ENCODE measurements around the gene SYCE1.
"Not testable (repeated sequence)": the region's sequence is repeated elsewhere in the genome, so short reads cannot be mapped to it uniquely, and the experiment has no call there.

Gene SYCE1

DNA sequence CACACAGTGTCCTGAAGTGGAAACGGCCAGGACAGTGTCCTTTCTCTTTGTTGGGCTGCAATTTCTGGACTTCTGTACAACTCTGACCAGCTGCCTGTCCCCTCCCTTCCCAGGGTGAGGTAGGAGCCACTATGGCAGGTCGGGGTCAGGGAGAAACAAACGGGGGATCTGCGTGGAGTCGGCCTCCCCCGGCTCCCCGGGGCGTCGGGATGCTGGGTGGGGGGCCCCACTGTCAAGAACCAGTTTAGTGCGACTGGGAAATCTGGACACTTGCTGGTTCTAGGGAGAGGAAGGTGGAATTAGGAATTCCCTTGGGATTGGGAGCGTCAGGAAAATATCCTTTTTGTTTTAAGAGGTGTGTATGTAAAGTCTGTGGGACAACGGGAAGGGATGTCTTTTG is 567 bp downstream of the SYCE1 start:
- DNase-seq, result no peak
- intact Hi-C loops (cut with DNase I), result no loop called here

GRCh38 chr10:133559216-133559615 is 6.2 kb downstream of the SYCE1 start:
- no peak for DNase-seq
- intact Hi-C loops (cut with DNase I), result no loop called here

DNA sequence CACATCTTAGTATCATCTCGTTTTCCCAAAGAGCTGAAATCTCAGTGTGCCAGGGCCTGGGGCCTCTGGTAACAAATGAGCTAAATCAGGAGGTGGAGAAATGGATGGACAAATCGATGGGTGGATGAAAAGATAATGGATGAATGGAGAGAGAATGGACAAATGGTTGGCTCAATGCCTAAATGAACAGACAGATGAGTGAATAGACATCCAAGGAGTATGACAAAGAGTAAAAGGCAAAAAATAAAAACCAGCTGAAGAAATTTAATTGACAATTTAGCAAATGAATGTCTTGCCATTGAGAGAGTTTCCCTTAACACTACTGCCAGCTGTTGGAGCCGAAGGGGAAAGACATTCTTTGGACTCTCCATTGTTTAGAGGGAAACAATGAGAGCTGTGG is 8.0 kb downstream of the SYCE1 start:
- no peak for DNase-seq
- intact Hi-C loops (cut with DNase I), result no loop called here

DNA sequence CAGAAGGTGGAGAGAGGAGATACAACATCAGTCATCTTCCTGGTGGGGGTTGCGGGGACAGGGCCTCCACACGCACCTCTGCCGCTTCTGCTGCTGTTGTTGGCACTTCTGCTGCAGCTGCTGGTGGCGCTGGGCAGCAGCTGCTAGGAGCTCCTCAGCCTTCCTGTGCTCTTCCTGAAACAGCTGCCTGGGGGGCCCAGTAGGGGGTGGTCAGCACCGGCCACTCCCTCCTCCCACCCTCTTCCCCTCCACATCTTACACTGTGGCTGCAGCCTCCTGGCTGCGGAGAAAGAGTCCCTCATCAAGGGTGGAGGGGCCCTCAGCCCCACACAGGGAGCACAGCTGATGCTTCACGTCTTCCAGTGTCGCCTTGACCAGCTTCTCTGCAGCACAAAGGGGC is 9.9 kb downstream of the SYCE1 start:
- no peak for DNase-seq
- intact Hi-C loops (cut with DNase I), result no loop called here

DNA sequence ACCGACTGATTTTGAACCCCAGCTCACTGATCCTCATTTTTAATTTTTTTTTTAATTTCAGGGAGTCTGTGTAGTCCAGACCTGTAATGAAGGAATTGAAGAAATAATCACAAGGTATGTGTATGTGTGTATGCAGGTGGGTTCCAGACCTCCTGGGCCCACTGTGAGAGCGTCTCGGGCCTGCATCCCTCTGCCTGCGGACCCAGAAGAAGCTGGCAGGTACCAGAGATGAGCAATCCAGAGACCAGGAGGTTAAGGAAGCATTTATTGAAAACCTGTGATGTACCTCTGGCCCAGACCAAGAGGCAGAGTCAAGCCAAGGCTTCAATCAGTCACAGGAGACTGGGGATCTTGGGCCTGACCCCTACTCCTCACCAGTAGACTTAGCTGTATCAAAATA is 10.8 kb downstream of the SYCE1 start:
- no peak for DNase-seq
- intact Hi-C loops (cut with DNase I), result no loop called here

- DNase-seq, result no peak
- intact Hi-C loops (cut with DNase I), result no loop called here
Measured at GRCh38 chr10:133544506-133544905, 20.9 kb downstream of the SYCE1 start.

DNA sequence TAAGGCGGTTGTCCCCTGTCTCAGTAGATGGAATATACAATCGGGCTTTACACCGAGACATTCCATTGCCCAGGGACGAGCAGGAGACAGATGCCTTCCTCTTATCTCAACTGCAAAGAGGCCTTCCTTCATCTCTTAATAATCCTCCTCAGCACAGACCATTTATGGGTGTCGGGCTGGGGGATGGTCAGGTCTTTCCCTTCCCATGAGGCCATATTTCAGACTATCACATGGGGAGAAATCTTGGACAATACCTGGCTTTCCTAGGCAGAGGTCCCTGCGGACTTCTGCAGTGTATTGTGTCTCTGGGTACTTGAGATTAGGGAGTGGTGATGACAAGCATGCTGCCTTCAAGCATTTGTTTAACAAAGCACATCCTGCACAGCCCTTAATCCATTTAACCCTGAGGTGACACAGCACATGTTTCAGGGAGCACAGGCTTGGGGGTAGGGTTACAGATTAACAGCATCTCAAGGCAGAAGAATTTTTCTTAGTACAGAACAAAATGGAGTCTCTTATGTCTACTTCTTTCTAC is 23.9 kb downstream of the SYCE1 start:
- intact Hi-C loops (cut with DNase I); DNase-seq: not testable (repeated sequence)

- intact Hi-C loops (cut with DNase I), result no loop called here
- DNase-seq, result no peak
Measured at GRCh38 chr10:133537546-133538545, 27.5 kb downstream of the SYCE1 start.

GRCh38 chr10:133536198-133536597 is 29.2 kb downstream of the SYCE1 start:
- intact Hi-C loops (cut with DNase I), result no loop called here
- DNase-seq, result no peak

GRCh38 chr10:133534417-133534816 is 31.0 kb downstream of the SYCE1 start:
- DNase-seq, result no peak
- intact Hi-C loops (cut with DNase I), result no loop called here

DNA sequence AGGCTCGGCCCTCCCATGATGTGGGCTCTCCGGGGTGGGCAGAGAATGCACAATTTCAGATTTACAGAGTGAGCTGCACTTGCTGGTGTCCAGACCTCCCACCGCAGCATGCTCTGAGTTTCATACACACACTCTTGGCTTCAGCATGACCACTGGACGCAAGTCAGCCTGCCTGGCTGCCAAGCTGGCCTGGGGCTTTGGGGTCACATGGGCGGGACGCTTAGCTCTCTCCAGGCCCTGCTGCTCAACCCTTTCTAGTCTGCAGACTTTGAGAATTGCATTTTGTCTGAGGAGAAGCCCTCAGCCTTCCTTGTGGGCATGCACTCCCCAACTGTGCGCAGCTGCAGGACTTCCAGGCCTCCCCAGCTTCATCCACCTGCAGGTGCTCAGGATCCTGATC is 32.5 kb downstream of the SYCE1 start:
- DNase-seq, result peak in 1 of 10 donors; percentile 67
- intact Hi-C loops (cut with DNase I), result no loop called here

DNA sequence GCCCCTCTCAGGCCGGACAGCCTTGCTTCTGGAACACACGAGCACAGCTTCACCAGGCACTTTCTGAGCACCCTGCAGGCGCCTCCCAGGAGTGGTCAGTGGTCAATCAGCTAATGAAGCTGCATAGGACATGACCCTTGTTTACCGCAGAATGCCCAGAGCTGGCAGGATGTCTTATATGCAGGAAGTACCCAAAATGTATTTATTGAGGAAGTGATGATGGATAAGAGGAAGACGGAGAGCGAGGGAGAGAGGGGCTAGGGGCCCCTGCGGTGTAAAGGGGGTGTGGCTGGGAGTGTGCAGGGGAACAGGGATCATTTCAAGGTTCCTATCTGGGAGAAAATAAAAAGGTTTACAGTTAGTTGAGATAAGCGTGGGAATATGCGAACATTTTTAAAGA is 34.9 kb downstream of the SYCE1 start:
- DNase-seq, result peak in 1 of 10 donors; percentile 48
- intact Hi-C loops (cut with DNase I), result no loop called here

DNA sequence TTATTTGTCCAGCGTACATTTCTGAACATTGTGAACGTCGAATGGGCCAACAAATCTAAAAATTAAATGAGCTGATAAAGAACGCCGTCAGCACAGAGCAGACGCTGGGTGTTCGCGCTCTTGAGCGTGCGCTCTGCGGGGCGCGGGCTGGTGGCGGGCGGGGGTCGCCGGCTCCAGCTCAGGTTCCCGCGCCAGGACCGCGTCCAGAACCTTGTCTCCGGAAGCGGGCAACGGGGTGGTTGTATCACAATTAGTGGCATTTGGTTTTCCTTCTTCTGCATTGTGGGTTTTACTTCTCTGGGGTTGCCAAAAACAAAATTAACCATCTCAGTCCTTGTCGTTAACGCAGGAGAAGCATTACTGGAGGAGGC is 35.8 kb downstream of the SYCE1 start:
- DNase-seq, result no peak
- intact Hi-C loops (cut with DNase I), result no loop called here

DNA sequence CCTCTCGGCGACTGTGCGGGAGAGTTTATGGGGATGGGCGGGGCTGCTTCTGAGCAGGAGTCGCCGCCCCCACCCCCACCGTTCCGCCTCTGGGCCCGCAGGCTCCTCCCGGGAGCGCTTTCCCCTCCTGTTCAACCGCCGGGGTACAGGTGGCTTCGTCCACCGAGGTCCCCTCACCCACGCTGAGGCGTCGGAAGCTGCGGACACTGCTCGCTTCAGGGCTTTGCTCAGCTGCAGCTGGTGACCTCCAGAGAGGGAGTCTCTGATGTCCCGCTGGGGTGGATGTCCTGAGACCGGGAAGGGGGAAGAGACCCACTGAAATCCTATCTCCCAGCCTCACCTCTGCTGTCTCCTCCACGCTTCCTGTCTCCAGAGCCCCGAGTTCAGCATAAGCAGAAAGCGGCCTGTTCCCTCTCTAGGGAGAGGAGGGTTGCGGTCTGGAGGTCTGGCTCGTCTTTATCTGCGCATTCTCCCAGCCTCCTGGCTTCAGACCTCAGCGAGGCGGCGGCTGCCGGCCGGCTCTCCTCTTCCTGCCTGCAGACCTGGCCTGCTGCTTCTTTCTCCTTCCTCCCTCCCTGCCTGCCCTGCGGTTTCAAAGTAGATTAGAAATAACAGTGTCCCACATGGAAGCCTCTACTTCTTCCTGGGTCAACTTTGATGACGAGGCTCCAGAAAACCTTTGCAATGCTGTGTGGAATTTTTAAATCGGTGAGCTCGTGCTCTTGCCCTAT is 36.4 kb downstream of the SYCE1 start:
- peak in 6 of 10 donors; percentile 28 to 91 (median 70) for DNase-seq
- intact Hi-C loops (cut with DNase I), result no loop called here

DNA sequence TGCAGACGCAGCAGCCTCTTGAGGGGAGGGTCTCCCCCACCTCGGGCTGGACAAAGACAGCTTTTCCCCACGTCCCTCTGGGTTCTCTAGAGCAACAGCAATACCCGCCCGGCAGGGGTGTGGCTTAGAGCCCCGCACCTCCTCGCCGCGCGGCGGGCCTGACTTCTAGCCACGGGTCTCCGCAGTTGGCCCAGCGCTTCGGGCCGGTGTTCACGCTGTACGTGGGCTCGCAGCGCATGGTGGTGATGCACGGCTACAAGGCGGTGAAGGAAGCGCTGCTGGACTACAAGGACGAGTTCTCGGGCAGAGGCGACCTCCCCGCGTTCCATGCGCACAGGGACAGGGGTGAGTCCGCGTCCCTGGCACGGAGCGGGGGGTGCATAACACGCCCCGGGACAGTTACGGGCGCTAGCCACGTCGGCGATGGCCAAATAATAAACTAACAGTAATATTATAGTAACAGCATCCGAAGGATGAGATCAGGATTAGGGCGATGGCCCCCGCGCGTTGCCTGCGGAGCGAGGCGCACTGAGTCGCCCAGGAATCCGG is 37.0 kb downstream of the SYCE1 start:
- intact Hi-C loops (cut with DNase I), result no loop called here
- DNase-seq, result peak in 6 of 10 donors; percentile 17 to 89 (median 56)

GRCh38 chr10:133527771-133528271 is 37.6 kb downstream of the SYCE1 start:
- peak in 6 of 10 donors; percentile 27 to 91 (median 62) for DNase-seq
- intact Hi-C loops (cut with DNase I), result no loop called here

GRCh38 chr10:133526957-133527588 is 38.3 kb downstream of the SYCE1 start, which contains the start of gene CYP2E1:
CYP2E1 (plus strand) TSS chr10:133527363; CDS start chr10:133527396, 33 bp downstream.
- DNase-seq, result peak in 2 of 10 donors; percentile 67 to 75
- intact Hi-C loops (cut with DNase I), result no loop called here

GRCh38 chr10:133525444-133525843 is 39.9 kb downstream of the SYCE1 start:
- intact Hi-C loops (cut with DNase I), result no loop called here
- peak in 1 of 10 donors; percentile 48 for DNase-seq

- no peak for DNase-seq
- intact Hi-C loops (cut with DNase I), result no loop called here
Measured at GRCh38 chr10:133523631-133524203, 41.7 kb downstream of the SYCE1 start.

All from posterior cingulate gyrus (tissue), 11 donors.